H1 (cell line): ENCODE data around the gene CORO1C. TPM values are rescaled to one million over a fixed set of nuclear protein-coding genes. Genes with fewer than 3 reads are reported as not detected.

ENCODE experiments used
- CTCF ChIA-PET: fragments of 300-600 bp; sonication (Branson Sonifier 250); formaldehyde crosslinking; loops from one replicate; lab custom pipeline; 2021; ENCODE audit not compliant: partially characterized antibody; lab: Charles Lee
- POLR2A ChIA-PET: fragments of 300-600 bp; sonication (Branson Sonifier 250); formaldehyde crosslinking; loops from one replicate; lab custom pipeline; 2021; ENCODE audit warnings: inconsistent platforms; ENCODE audit not compliant: partially characterized antibody; lab: Charles Lee
- DNase-seq, 2 experiments: peaks; one replicate each; pipeline versions ENCODE4 v3.0.0 to v3.0.0-alpha.2; 2010 to 2022; ENCODE audit warnings: low spot score in 2 of 2, low read depth in 1 of 2, mixed read lengths in 1 of 2
- FAIRE-seq: peaks from 2 replicates; lab custom pipeline; 2011; peaks lifted over from hg19 to GRCh38; lab: Jason Lieb, UNC
- H2AFZ ChIP-seq: 2 replicates; pipeline ENCODE4 v1.8.1; 2012; ENCODE audit warnings: low read length, inconsistent platforms
- H2AK5ac ChIP-seq: 2 replicates; pipeline ENCODE4 v1.6.1; 2013; ENCODE audit warnings: low read depth, low read length
- H2BK120ac ChIP-seq: replicated peaks from 2 replicates; pipeline ENCODE3; 2013; ENCODE audit warnings: low read depth, low read length, inconsistent platforms
- H2BK12ac ChIP-seq: 2 replicates; pipeline ENCODE4 v1.6.1; 2013; ENCODE audit warnings: low read depth, low read length
- H2BK15ac ChIP-seq: 2 replicates; pipeline ENCODE4 v1.6.1; 2013; ENCODE audit warnings: low read length
- H2BK20ac ChIP-seq: 2 replicates; pipeline ENCODE4 v1.6.1; 2013; ENCODE audit warnings: low read length
- H2BK5ac ChIP-seq: 2 replicates; pipeline ENCODE4 v1.6.1; 2013; ENCODE audit warnings: low read depth, low read length
- H3K14ac ChIP-seq: 2 replicates; pipeline ENCODE4 v1.6.1; 2013; ENCODE audit warnings: inconsistent platforms; ENCODE audit not compliant: insufficient read length
- H3K18ac ChIP-seq: 2 replicates; pipeline ENCODE4 v1.6.1; 2013; ENCODE audit warnings: low read length; ENCODE audit errors: extremely low read depth
- H3K23ac ChIP-seq: 2 replicates; pipeline ENCODE4 v1.6.1; 2013; ENCODE audit warnings: inconsistent platforms; ENCODE audit not compliant: insufficient read length
- H3K23me2 ChIP-seq: 2 replicates; pipeline ENCODE4 v1.6.1; 2013; ENCODE audit warnings: low read depth, low read length
- H3K27ac ChIP-seq: 2 replicates; pipeline ENCODE4 v1.6.1; 2011; ENCODE audit warnings: low read depth, low read length, inconsistent platforms
- H3K27me3 ChIP-seq, 4 experiments: replicated peaks in 1 of 4; 1 replicate in 1 of 4; 2 replicates in 3 of 4; pipeline versions ENCODE4 v1.6.1 to v1.8.1; 2011 to 2013; ENCODE audit warnings: low read length in 3 of 4, mild to moderate bottlenecking in 3 of 4, inconsistent platforms in 2 of 4, mixed read lengths in 2 of 4, moderate library complexity in 1 of 4; ENCODE audit not compliant: control insufficient read depth in 3 of 4, insufficient read depth in 3 of 4; ENCODE audit errors: extremely low read depth in 1 of 4
- H3K36me3 ChIP-seq, 4 experiments: 2 replicates each; pipeline versions ENCODE4 v1.6.1 to v1.8.1; 2011 to 2013; ENCODE audit warnings: mild to moderate bottlenecking in 4 of 4, low read length in 3 of 4, moderate library complexity in 2 of 4, control low read depth in 1 of 4, inconsistent platforms in 1 of 4; ENCODE audit not compliant: insufficient read depth in 4 of 4, control insufficient read depth in 2 of 4
- H3K4ac ChIP-seq: replicated peaks from 2 replicates; pipeline ENCODE3; 2013; ENCODE audit warnings: low read length, low read depth, mixed read lengths, inconsistent platforms; ENCODE audit not compliant: insufficient read length
- H3K4me1 ChIP-seq, 4 experiments: replicated peaks in 1 of 4; 1 replicate in 1 of 4; 2 replicates in 3 of 4; pipeline versions ENCODE4 v1.6.1 to v1.8.1; 2011 to 2013; ENCODE audit warnings: low read length in 3 of 4, inconsistent platforms in 2 of 4, mixed read lengths in 1 of 4; ENCODE audit not compliant: insufficient read depth in 4 of 4, control insufficient read depth in 3 of 4
- H3K4me2 ChIP-seq, 2 experiments: 2 replicates each; pipeline versions ENCODE4 v1.6.1 to v1.8.1; 2011 to 2013; ENCODE audit warnings: low read depth in 2 of 2, low read length in 2 of 2, control low read depth in 1 of 2, inconsistent platforms in 1 of 2, mild to moderate bottlenecking in 1 of 2; ENCODE audit not compliant: insufficient read depth in 1 of 2
- H3K4me3 ChIP-seq, 4 experiments: fragments of 200-600, 300-600 bp in 1 of 4; sonication (generic), shearing (Covaris generic), sonication (Bioruptor Twin) in 1 of 4; 2 replicates each; pipeline versions ENCODE4 v1.5.1 to v1.8.1; 2011 to 2016; ENCODE audit warnings: low read length in 4 of 4, low read depth in 3 of 4, control low read depth in 2 of 4, inconsistent platforms in 2 of 4, mild to moderate bottlenecking in 2 of 4, mixed read lengths in 1 of 4, moderate library complexity in 1 of 4; ENCODE audit not compliant: insufficient read depth in 2 of 4; ENCODE audit errors: extremely low read depth in 1 of 4
- H3K56ac ChIP-seq: replicated peaks from 2 replicates; pipeline ENCODE3; 2013; ENCODE audit warnings: low read depth, mild to moderate bottlenecking, mixed read lengths, low read length, inconsistent platforms; ENCODE audit not compliant: insufficient read length
- H3K79me1 ChIP-seq: 2 replicates; pipeline ENCODE4 v1.6.1; 2013; ENCODE audit warnings: low read depth, low read length, control low read depth
- H3K79me2 ChIP-seq, 2 experiments: 2 replicates each; pipeline versions ENCODE4 v1.6.1 to v1.8.1; 2012 to 2013; ENCODE audit warnings: low read length in 2 of 2, mild to moderate bottlenecking in 2 of 2, inconsistent platforms in 1 of 2; ENCODE audit not compliant: insufficient read depth in 2 of 2, control insufficient read depth in 1 of 2
- H3K9ac ChIP-seq, 4 experiments: replicated peaks in 1 of 4; 1 replicate in 1 of 4; 2 replicates in 3 of 4; pipeline versions ENCODE4 v1.6.1 to v1.8.1; 2011 to 2013; ENCODE audit warnings: low read depth in 3 of 4, low read length in 3 of 4, control low read depth in 2 of 4, mild to moderate bottlenecking in 2 of 4, moderate library complexity in 2 of 4, inconsistent platforms in 1 of 4; ENCODE audit errors: extremely low read depth in 1 of 4
- H3K9me3 ChIP-seq, 2 experiments: 2 replicates each; pipeline versions ENCODE4 v1.6.1 to v1.8.1; 2012 to 2013; ENCODE audit warnings: mild to moderate bottlenecking in 2 of 2, moderate library complexity in 2 of 2, control low read depth in 1 of 2, inconsistent platforms in 1 of 2, low read depth in 1 of 2, low read length in 1 of 2, mixed read lengths in 1 of 2; ENCODE audit not compliant: insufficient read depth in 2 of 2
- H4K20me1 ChIP-seq, 2 experiments: replicated peaks in 1 of 2; 2 replicates each; pipeline versions ENCODE3 to v1.8.1; 2011 to 2013; ENCODE audit warnings: inconsistent platforms in 2 of 2, low read length in 2 of 2, mild to moderate bottlenecking in 1 of 2; ENCODE audit not compliant: insufficient read depth in 2 of 2, control insufficient read depth in 1 of 2
- H4K5ac ChIP-seq: 2 replicates; pipeline ENCODE4 v1.6.1; 2013; ENCODE audit warnings: low read length, low read depth, mixed read lengths, inconsistent platforms; ENCODE audit not compliant: insufficient read length
- H4K8ac ChIP-seq: 2 replicates; pipeline ENCODE4 v1.8.0; 2013; ENCODE audit warnings: mild to moderate bottlenecking, moderate library complexity, low read length, inconsistent platforms; ENCODE audit not compliant: insufficient read depth; ENCODE audit errors: extremely low read depth
- H4K91ac ChIP-seq: replicated peaks from 2 replicates; pipeline ENCODE3; 2013; ENCODE audit warnings: low read length, mixed read lengths, inconsistent platforms; ENCODE audit not compliant: insufficient read length
- ATF2 ChIP-seq: IDR thresholded peaks from 2 replicates; pipeline ENCODE4 v1.6.1; 2012; ENCODE audit warnings: low read length, inconsistent platforms
- BCL11A ChIP-seq, 2 experiments: IDR thresholded peaks; one replicate each; pipeline ENCODE4 v1.6.1; 2011; ENCODE audit warnings: low read depth in 2 of 2, low read length in 2 of 2, mild to moderate bottlenecking in 2 of 2
- CBX8 ChIP-seq: fragments of 300-800, 300-1000 bp; sonication (generic); IDR thresholded peaks from 2 replicates; pipeline ENCODE4 v1.7.1; 2016; ENCODE audit warnings: low read depth, low read length, borderline replicate concordance
- CHD1 ChIP-seq: IDR thresholded peaks from 2 replicates; pipeline ENCODE4 v1.6.1; 2012; ENCODE audit warnings: low read depth, low read length, improper control_type of control experiment
- CHD2 ChIP-seq: IDR thresholded peaks from 2 replicates; pipeline ENCODE4 v1.6.1; 2012; ENCODE audit warnings: low read length, improper control_type of control experiment
- GABPA ChIP-seq: IDR thresholded peaks from 2 replicates; pipeline ENCODE4 v1.6.1; 2011; ENCODE audit warnings: mild to moderate bottlenecking, low read length, moderate library complexity, borderline replicate concordance; ENCODE audit not compliant: insufficient read depth
- JUN ChIP-seq: IDR thresholded peaks from 2 replicates; pipeline ENCODE4 v1.6.1; 2011; ENCODE audit warnings: low read depth, mild to moderate bottlenecking, improper control_type of control experiment, low read length
- KDM1A ChIP-seq: fragments of 200-600, 300-600 bp; sonication (generic); IDR thresholded peaks from 2 replicates; pipeline ENCODE4 v1.7.1; 2016; ENCODE audit warnings: mild to moderate bottlenecking, low read length, borderline replicate concordance
- NRF1 ChIP-seq: IDR thresholded peaks from 2 replicates; pipeline ENCODE4 v1.6.1; 2011; ENCODE audit warnings: mild to moderate bottlenecking, low read depth, low read length, improper control_type of control experiment
- SP1 ChIP-seq: IDR thresholded peaks from 2 replicates; pipeline ENCODE4 v1.6.1; 2011; ENCODE audit warnings: low read depth, low read length
- SP4 ChIP-seq: IDR thresholded peaks from 2 replicates; pipeline ENCODE4 v1.6.1; 2012; ENCODE audit warnings: low read length, inconsistent platforms
- SUZ12 ChIP-seq: fragments of 200-600 bp; sonication (generic); IDR thresholded peaks from 2 replicates; pipeline ENCODE4 v1.6.1; 2012; ENCODE audit warnings: mild to moderate bottlenecking, inconsistent platforms, low read length, moderate library complexity, mixed read lengths
- WGBS, 2 experiments: shearing (Covaris generic) in 1 of 2; methylation state at CpG; one replicate each; pipeline versions ENCODE4 v1.1.6 to v1.1.7; 2013 to 2015; ENCODE audit warnings: low lambda C conversion rate in 2 of 2, mixed read lengths in 2 of 2, inconsistent platforms in 1 of 2, low coverage in 1 of 2, missing lambda C conversion rate in 1 of 2; ENCODE audit not compliant: insufficient replicate concordance in 2 of 2, insufficient coverage in 1 of 2, insufficient read length in 1 of 2; ENCODE audit errors: extremely low coverage in 1 of 2, missing lambda C conversion rate in 1 of 2; 5-methylcytosine and 5-hydroxymethylcytosine counted together
- polyA plus RNA-seq, 7 experiments: library from polyadenylated mRNA; depleted of rRNA in 3 of 7; stranded (reverse) in 5 of 7; unstranded in 2 of 7; fragments of >200 nt in 5 of 7; fragments of 200-250 nt in 2 of 7; gene quantifications; 1 replicate in 5 of 7; 2 replicates in 1 of 7; 4 replicates in 1 of 7; pipeline versions ENCODE4 v1.2.1 to v1.2.3, GENCODE V29; 2011 to 2013; ENCODE audit warnings: missing spikeins in 2 of 7, mixed read lengths in 2 of 7
- total RNA-seq: library from RNA; stranded (reverse); fragmentation: NEBNext Ultra II Directional; extraction: Animal tissue kit (Norgen Biotek cat#: 25700); gene quantifications from 2 replicates; pipeline ENCODE4 v1.2.1, GENCODE V29; 2021

Gene CORO1C
- total and polyA plus RNA-seq, 2 of the 8 experiments (the other 6 are each of a cell fraction or from before 2014, with no cell fraction given) = 72.7 to 120 TPM

- Histone ChIP-seq H3K14ac (no peak overlapping the region), H2AFZ (no peak overlapping the region), H3K23ac (no peak overlapping the region), H2BK20ac (no peak overlapping the region), H3K36me3 (no peaks in the 10 kb centered on the region), H3K9ac (no peak overlapping the region; a peak in 1 of 7 replicates), H3K79me1 (no peaks in the 10 kb centered on the region), H3K27me3 (no peaks in the 10 kb centered on the region), H2BK120ac (no peak overlapping the region)
- TF ChIP-seq JUN (no peak), CBX8 (no peak), NRF1 (no peak), ATF2 (no peak), SP1 (no peak), KDM1A (no peak), SP4 (no peak), CHD2 (no peak), BCL11A (IDR thresholded peaks at IDR 0.05; ENCODE audit: low read depth in 2 of 2, low read length in 2 of 2) (no peak), GABPA (no peak), SUZ12 (no peak), CHD1 (no peak)
- TF ChIP-seq, all 59 proteins: peak for 0
- Histone ChIP-seq H2BK15ac (no peak overlapping the region), H4K91ac (no peak overlapping the region), H4K5ac (no peak overlapping the region), H3K56ac (no peak overlapping the region), H2AK5ac (peak overlapping the region; percentile 32; the same call in 1 of the 2 replicates), H3K4ac (no peak overlapping the region), H3K9me3 (no peaks in the 10 kb centered on the region), H4K20me1 (no peaks in the 10 kb centered on the region), H3K4me1 (peaks cover 0 to 6% (median 4%) of the 10 kb centered on the region in 4 experiments; a peak in 4 of 7 replicates), H3K4me2 (no peak overlapping the region), H3K79me2 (no peaks in the 10 kb centered on the region), H2BK5ac (no peak overlapping the region), H3K4me3 (no peak overlapping the region), H2BK12ac (peak overlapping the region; percentile 19; the same call in 1 of the 2 replicates), H4K8ac (no peak overlapping the region), H3K23me2 (no peaks in the 10 kb centered on the region), H3K18ac (no peak overlapping the region), H3K27ac (no peak overlapping the region)
- ChIA-PET POLR2A (interaction anchor here (1.6 to 3.5 kb wide), 6 partner anchors 18 to 55 kb away, joined by 3 to 14 read pairs (median 5); partner anchors contain the start of genes ISCU and SART3), CTCF (interaction anchor here (0.8 to 22.5 kb wide), 11 partner anchors 10 to 50 kb away, joined by 3 to 523 read pairs (median 16); partner anchors contain the start of genes ISCU, SART3 and SELPLG)
- no peak for FAIRE-seq
- WGBS, 2 experiments = 91 to 100% methylated on average over 1 to 2 of the region's 2 CpGs
- no peak for DNase-seq
Observed at GRCh38 chr12:108616359-108616758, 115.0 kb downstream of the CORO1C start.
